Stimulated activated naive CD4-positive, alpha-beta T cell (primary cell): ENCODE measurements around the gene HMCN2.
"Not testable (repeated sequence)": the region's sequence is repeated elsewhere in the genome, so short reads cannot be mapped to it uniquely, and the experiment has no call there.

Source experiments
- DNase-seq, 6 experiments: peaks; one replicate each; lab custom pipeline; 2025; lab: John Stamatoyannopoulos, UW

HMCN2 gene

GRCh38 chr9:130394814-130395470 is 129.4 kb downstream of the HMCN2 start:
- DNase-seq: no peak

GRCh38 chr9:130395810-130396435 is 130.4 kb downstream of the HMCN2 start:
- no peak for DNase-seq

GRCh38 chr9:130396581-130396980 is 131.0 kb downstream of the HMCN2 start:
- no peak for DNase-seq

GRCh38 chr9:130398487-130399240 is 133.1 kb downstream of the HMCN2 start:
- DNase-seq: no peak

- no peak for DNase-seq
Measured at GRCh38 chr9:130399768-130400167, 134.2 kb downstream of the HMCN2 start.

- no peak for DNase-seq
Measured at GRCh38 chr9:130400870-130401269, 135.3 kb downstream of the HMCN2 start.

GRCh38 chr9:130401742-130402141 is 136.2 kb downstream of the HMCN2 start:
- not testable (repeated sequence) for DNase-seq

- DNase-seq: no peak
Measured at GRCh38 chr9:130402243-130402642, 136.7 kb downstream of the HMCN2 start.

GRCh38 chr9:130402645-130403440 is 137.3 kb downstream of the HMCN2 start:
- no peak for DNase-seq

- no peak for DNase-seq
Measured at GRCh38 chr9:130405657-130406257, 140.2 kb downstream of the HMCN2 start.

- no peak for DNase-seq
Measured at GRCh38 chr9:130406278-130406895, 140.8 kb downstream of the HMCN2 start.

- DNase-seq: no peak
Measured at GRCh38 chr9:130407916-130408663, 142.5 kb downstream of the HMCN2 start.

GRCh38 chr9:130408669-130409068 is 143.1 kb downstream of the HMCN2 start:
- no peak for DNase-seq

- no peak for DNase-seq
Measured at GRCh38 chr9:130409246-130409645, 143.7 kb downstream of the HMCN2 start.

- no peak for DNase-seq
Measured at GRCh38 chr9:130410443-130410842, 144.9 kb downstream of the HMCN2 start.

- DNase-seq: no peak
Measured at GRCh38 chr9:130411566-130411915, 146.0 kb downstream of the HMCN2 start.

GRCh38 chr9:130414081-130414731 is 148.6 kb downstream of the HMCN2 start:
- no peak for DNase-seq

GRCh38 chr9:130414910-130415746 is 149.6 kb downstream of the HMCN2 start:
- DNase-seq: no peak

GRCh38 chr9:130417602-130418001 is 152.0 kb downstream of the HMCN2 start:
- no peak for DNase-seq
